K562 (cell line): Measurements from ENCODE around the gene AGRN. TPM values are rescaled to one million over a fixed set of nuclear protein-coding genes. Genes with fewer than 3 reads are reported as not detected.

ENCODE experiments used
- CBFA2T2 ChIP-seq: fragments of 450-650 bp; conservative IDR thresholded peaks from 2 replicates; pipeline ENCODE4 v1.6.1; 2017; ENCODE audit warnings: mild to moderate bottlenecking
- CREM ChIP-seq: IDR thresholded peaks from 2 replicates; pipeline ENCODE4 v1.6.1; 2014; ENCODE audit warnings: antibody characterized with exemption, low read depth
- NRF1 ChIP-seq, 2 experiments: fragments of 450-650 bp; IDR thresholded peaks in 1 of 2; conservative IDR thresholded peaks in 1 of 2; 2 replicates each; pipeline ENCODE4 v1.6.1; 2014; ENCODE audit warnings: mild to moderate bottlenecking in 2 of 2
- POLR3A ChIP-seq: IDR thresholded peaks from 2 replicates; pipeline ENCODE4 v1.6.1; 2011; ENCODE audit warnings: borderline replicate concordance, mild to moderate bottlenecking, moderate library complexity; ENCODE audit not compliant: insufficient read length, insufficient read depth; ENCODE audit errors: extremely low read depth
- RBM34 ChIP-seq: fragments of 200-400 bp; formaldehyde crosslinking; IDR thresholded peaks from 2 replicates; pipeline ENCODE4 v1.6.1; 2018; ENCODE audit warnings: low read length, borderline replicate concordance; ENCODE audit not compliant: insufficient read depth
- RUNX1 ChIP-seq: sonication (generic); IDR thresholded peaks from 2 replicates; pipeline ENCODE4 v1.6.1; 2016; ENCODE audit warnings: antibody characterized with exemption, low read depth
- SIX5 ChIP-seq, 2 experiments: IDR thresholded peaks; 2 replicates each; pipeline ENCODE4 v1.6.1; 2011; ENCODE audit warnings: low read length in 2 of 2, borderline replicate concordance in 1 of 2, low read depth in 1 of 2, mild to moderate bottlenecking in 1 of 2, moderate library complexity in 1 of 2; ENCODE audit not compliant: insufficient read depth in 1 of 2
- ZNF780A ChIP-seq: fragments of 250-450 bp; sonication (Bioruptor Pico); IDR thresholded peaks from 2 replicates; pipeline ENCODE4 v1.5.0; 2021; ENCODE audit warnings: mild to moderate bottlenecking
- polyA plus RNA-seq, 8 experiments: library from polyadenylated mRNA; depleted of rRNA in 4 of 8; stranded (reverse) in 5 of 8; unstranded in 3 of 8; fragments of >200 nt; fragmentation: Nextera tagmentation in 2 of 8; fragmentation: Illumina TruSeq in 1 of 8; extraction: Ambion mirVana in 2 of 8; extraction: Trizol in 1 of 8; gene quantifications; 2 replicates each; pipeline versions ENCODE4 v1.2.1 to v1.2.3, GENCODE V29; 2011 to 2014; ENCODE audit warnings: inconsistent platforms in 1 of 8, missing spikeins in 1 of 8
- total RNA-seq, 7 experiments: library from RNA; depleted of rRNA in 6 of 7; stranded (reverse); fragments of >200 nt in 6 of 7; fragmentation: Illumina TruSeq in 2 of 7; extraction: Trizol in 2 of 7; gene quantifications; 2 replicates each; pipeline versions ENCODE4 v1.2.1 to v1.2.3, GENCODE V29; 2011 to 2021; ENCODE audit warnings: low replicate concordance in 1 of 7
- TF ChIP-seq, protein P1 (sequence below): fragments of 450-650 bp; formaldehyde crosslinking; IDR thresholded peaks from 2 replicates; pipeline ENCODE4 v1.4.0; 2022; ENCODE audit warnings: missing genetic modification characterization
- TF ChIP-seq, protein P2 (sequence below): fragments of 250-450 bp; sonication (Bioruptor Pico); IDR thresholded peaks from 2 replicates; pipeline ENCODE4 v1.8.0; 2021; ENCODE audit warnings: borderline replicate concordance, mild to moderate bottlenecking, moderate library complexity; ENCODE audit not compliant: poor library complexity, severe bottlenecking
- TF ChIP-seq, protein P3 (sequence below): fragments of 200-600 bp; sonication (generic); IDR thresholded peaks from one replicate; pipeline ENCODE4 v1.6.1; 2012; ENCODE audit warnings: mild to moderate bottlenecking, low read depth, low read length, inconsistent platforms
- TF ChIP-seq, protein P4 (sequence below): sonication (generic); formaldehyde crosslinking; IDR thresholded peaks from 2 replicates; pipeline ENCODE4 v1.8.0; 2022; ENCODE audit warnings: mild to moderate bottlenecking, missing genetic modification reagents

The AGRN gene
- total and polyA plus RNA-seq, 9 of the 15 experiments (the other 6 are each of a cell fraction or from before 2014, with no cell fraction given), result 0.04 to 111 (median 18.1) TPM

DNA sequence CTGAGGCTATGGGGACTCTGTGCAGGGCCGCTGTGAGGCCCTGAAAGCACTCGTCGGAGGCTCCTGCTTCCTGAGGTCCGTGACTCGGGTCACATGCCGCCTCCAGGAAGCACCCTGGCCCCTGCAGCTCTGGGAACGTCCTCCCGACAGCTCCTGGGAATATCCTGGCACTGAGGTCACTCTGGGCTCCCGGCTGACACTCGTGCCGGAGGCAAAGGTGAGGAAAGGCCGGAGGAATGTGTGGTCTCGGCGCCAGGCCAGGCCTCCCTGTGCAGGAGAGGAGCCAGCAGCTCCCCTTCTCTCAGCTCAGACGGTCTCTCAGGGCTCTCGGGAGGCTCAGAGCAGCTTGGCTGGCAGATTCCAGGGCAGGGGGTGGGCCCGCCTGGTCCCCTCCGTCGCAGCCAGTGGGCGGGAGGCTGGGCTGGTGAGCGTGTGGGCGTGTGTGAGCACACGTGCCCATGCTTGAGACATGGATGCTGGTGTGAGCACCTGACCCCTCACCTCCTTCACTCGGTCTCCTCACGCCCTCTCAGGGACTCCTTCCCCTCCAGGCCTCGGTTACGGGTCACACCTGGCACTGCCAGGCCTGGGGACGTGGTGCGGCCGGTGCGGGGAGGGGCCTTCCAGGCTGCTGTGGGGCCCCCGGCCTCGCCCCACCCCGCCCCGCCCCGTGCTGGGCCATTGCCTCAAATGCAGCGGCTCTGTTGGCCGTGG is 59.6 kb downstream of the AGRN start (continued):
- TF ChIP-seq, protein P1, sequence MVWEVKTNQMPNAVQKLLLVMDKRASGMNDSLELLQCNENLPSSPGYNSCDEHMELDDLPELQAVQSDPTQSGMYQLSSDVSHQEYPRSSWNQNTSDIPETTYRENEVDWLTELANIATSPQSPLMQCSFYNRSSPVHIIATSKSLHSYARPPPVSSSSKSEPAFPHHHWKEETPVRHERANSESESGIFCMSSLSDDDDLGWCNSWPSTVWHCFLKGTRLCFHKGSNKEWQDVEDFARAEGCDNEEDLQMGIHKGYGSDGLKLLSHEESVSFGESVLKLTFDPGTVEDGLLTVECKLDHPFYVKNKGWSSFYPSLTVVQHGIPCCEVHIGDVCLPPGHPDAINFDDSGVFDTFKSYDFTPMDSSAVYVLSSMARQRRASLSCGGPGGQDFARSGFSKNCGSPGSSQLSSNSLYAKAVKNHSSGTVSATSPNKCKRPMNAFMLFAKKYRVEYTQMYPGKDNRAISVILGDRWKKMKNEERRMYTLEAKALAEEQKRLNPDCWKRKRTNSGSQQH (CRISPR knock-in tag), result no peak
- TF ChIP-seq CREM (no peak), ZNF780A (no peak), RUNX1 (no peak), RBM34 (no peak), NRF1 (conservative IDR thresholded peaks at IDR 0.05 in 1 of 2, IDR thresholded peaks at IDR 0.05 in 1 of 2) (no peak), SIX5 (IDR thresholded peaks at IDR 0.05; ENCODE audit: borderline replicate concordance in 1 of 2, insufficient read depth in 1 of 2, low read depth in 1 of 2, low read length in 2 of 2) (no peak), CBFA2T2 (no peak), POLR3A (no peak)
- TF ChIP-seq, protein P2, sequence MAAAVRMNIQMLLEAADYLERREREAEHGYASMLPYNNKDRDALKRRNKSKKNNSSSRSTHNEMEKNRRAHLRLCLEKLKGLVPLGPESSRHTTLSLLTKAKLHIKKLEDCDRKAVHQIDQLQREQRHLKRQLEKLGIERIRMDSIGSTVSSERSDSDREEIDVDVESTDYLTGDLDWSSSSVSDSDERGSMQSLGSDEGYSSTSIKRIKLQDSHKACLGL (CRISPR knock-in tag), result no peak
- TF ChIP-seq, protein P3, sequence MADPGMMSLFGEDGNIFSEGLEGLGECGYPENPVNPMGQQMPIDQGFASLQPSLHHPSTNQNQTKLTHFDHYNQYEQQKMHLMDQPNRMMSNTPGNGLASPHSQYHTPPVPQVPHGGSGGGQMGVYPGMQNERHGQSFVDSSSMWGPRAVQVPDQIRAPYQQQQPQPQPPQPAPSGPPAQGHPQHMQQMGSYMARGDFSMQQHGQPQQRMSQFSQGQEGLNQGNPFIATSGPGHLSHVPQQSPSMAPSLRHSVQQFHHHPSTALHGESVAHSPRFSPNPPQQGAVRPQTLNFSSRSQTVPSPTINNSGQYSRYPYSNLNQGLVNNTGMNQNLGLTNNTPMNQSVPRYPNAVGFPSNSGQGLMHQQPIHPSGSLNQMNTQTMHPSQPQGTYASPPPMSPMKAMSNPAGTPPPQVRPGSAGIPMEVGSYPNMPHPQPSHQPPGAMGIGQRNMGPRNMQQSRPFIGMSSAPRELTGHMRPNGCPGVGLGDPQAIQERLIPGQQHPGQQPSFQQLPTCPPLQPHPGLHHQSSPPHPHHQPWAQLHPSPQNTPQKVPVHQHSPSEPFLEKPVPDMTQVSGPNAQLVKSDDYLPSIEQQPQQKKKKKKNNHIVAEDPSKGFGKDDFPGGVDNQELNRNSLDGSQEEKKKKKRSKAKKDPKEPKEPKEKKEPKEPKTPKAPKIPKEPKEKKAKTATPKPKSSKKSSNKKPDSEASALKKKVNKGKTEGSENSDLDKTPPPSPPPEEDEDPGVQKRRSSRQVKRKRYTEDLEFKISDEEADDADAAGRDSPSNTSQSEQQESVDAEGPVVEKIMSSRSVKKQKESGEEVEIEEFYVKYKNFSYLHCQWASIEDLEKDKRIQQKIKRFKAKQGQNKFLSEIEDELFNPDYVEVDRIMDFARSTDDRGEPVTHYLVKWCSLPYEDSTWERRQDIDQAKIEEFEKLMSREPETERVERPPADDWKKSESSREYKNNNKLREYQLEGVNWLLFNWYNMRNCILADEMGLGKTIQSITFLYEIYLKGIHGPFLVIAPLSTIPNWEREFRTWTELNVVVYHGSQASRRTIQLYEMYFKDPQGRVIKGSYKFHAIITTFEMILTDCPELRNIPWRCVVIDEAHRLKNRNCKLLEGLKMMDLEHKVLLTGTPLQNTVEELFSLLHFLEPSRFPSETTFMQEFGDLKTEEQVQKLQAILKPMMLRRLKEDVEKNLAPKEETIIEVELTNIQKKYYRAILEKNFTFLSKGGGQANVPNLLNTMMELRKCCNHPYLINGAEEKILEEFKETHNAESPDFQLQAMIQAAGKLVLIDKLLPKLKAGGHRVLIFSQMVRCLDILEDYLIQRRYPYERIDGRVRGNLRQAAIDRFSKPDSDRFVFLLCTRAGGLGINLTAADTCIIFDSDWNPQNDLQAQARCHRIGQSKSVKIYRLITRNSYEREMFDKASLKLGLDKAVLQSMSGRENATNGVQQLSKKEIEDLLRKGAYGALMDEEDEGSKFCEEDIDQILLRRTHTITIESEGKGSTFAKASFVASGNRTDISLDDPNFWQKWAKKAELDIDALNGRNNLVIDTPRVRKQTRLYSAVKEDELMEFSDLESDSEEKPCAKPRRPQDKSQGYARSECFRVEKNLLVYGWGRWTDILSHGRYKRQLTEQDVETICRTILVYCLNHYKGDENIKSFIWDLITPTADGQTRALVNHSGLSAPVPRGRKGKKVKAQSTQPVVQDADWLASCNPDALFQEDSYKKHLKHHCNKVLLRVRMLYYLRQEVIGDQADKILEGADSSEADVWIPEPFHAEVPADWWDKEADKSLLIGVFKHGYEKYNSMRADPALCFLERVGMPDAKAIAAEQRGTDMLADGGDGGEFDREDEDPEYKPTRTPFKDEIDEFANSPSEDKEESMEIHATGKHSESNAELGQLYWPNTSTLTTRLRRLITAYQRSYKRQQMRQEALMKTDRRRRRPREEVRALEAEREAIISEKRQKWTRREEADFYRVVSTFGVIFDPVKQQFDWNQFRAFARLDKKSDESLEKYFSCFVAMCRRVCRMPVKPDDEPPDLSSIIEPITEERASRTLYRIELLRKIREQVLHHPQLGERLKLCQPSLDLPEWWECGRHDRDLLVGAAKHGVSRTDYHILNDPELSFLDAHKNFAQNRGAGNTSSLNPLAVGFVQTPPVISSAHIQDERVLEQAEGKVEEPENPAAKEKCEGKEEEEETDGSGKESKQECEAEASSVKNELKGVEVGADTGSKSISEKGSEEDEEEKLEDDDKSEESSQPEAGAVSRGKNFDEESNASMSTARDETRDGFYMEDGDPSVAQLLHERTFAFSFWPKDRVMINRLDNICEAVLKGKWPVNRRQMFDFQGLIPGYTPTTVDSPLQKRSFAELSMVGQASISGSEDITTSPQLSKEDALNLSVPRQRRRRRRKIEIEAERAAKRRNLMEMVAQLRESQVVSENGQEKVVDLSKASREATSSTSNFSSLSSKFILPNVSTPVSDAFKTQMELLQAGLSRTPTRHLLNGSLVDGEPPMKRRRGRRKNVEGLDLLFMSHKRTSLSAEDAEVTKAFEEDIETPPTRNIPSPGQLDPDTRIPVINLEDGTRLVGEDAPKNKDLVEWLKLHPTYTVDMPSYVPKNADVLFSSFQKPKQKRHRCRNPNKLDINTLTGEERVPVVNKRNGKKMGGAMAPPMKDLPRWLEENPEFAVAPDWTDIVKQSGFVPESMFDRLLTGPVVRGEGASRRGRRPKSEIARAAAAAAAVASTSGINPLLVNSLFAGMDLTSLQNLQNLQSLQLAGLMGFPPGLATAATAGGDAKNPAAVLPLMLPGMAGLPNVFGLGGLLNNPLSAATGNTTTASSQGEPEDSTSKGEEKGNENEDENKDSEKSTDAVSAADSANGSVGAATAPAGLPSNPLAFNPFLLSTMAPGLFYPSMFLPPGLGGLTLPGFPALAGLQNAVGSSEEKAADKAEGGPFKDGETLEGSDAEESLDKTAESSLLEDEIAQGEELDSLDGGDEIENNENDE, result no peak
- TF ChIP-seq, protein P4, sequence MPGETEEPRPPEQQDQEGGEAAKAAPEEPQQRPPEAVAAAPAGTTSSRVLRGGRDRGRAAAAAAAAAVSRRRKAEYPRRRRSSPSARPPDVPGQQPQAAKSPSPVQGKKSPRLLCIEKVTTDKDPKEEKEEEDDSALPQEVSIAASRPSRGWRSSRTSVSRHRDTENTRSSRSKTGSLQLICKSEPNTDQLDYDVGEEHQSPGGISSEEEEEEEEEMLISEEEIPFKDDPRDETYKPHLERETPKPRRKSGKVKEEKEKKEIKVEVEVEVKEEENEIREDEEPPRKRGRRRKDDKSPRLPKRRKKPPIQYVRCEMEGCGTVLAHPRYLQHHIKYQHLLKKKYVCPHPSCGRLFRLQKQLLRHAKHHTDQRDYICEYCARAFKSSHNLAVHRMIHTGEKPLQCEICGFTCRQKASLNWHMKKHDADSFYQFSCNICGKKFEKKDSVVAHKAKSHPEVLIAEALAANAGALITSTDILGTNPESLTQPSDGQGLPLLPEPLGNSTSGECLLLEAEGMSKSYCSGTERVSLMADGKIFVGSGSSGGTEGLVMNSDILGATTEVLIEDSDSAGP (CRISPR knock-in tag), result no peak
